HL-60 (cell line): Measurements from ENCODE around the gene PGS1.

ENCODE experiments used
- CTCF ChIP-seq: IDR thresholded peaks from one replicate; pipeline ENCODE4 v1.5.1; 2011; ENCODE audit warnings: low read length, control low read depth, inconsistent platforms; ENCODE audit not compliant: insufficient read depth
- POLR2AphosphoS5 ChIP-seq: IDR thresholded peaks from 2 replicates; pipeline ENCODE4 v1.6.1; 2012; ENCODE audit warnings: low read depth
- REST ChIP-seq: IDR thresholded peaks from 2 replicates; pipeline ENCODE4 v1.6.1; 2012; ENCODE audit warnings: low read depth; ENCODE audit not compliant: insufficient replicate concordance

GRCh38 chr17:78371056-78371455, 7.4 kb upstream of the PGS1 start:
- TF ChIP-seq CTCF (no peak), REST (no peak), POLR2AphosphoS5 (no peak)
